ENCODE measurements around the gene DMXL1.

DMXL1 gene

GRCh38 chr5:119290161-119290569, 219.3 kb downstream of the DMXL1 start:
- DNase-seq (ENCODE audit: low read depth in 2 of 2), result no peak

DNA sequence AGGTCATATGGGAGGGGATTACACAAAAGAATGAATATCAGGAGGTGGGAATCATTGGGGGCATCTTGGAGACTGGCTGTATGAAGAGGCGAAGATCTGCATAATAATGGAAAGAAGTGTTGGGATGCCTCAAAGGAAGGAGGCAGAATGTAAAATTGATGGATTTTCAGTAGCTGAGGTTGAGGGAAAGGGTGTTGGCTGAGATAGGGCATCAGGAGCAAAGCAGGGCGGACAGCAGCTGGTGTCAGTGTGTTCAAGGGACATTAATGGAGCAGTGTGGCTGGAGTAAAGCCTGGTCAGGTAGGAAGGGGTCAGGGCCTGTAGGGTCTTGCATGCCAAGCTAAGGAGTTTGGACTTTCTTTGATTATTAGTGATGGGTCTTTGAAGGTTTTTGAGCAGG, 219.7 kb downstream of the DMXL1 start:
- DNase-seq (ENCODE audit: low read depth in 2 of 2), result no peak

DNA sequence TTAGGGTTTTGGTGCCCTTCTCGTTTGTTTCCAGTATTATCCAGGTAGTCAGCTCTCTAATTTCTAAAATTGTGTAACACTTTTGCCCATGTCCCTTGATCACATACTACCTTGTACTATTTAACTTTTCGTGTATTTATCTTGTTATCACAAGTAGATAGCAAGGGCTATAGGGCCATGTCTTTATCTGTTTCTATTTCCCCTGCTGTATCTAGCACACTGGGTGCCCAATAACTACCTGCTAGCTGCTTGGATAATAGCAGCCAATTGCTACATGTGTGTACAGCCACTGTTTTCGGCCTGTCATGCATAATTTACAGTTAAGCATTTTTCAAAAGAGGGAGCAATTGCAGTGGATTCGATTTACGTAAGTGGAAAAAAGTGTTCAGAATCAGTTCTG, 220.2 kb downstream of the DMXL1 start:
- DNase-seq (ENCODE audit: low read depth in 2 of 2), result no peak

DNA sequence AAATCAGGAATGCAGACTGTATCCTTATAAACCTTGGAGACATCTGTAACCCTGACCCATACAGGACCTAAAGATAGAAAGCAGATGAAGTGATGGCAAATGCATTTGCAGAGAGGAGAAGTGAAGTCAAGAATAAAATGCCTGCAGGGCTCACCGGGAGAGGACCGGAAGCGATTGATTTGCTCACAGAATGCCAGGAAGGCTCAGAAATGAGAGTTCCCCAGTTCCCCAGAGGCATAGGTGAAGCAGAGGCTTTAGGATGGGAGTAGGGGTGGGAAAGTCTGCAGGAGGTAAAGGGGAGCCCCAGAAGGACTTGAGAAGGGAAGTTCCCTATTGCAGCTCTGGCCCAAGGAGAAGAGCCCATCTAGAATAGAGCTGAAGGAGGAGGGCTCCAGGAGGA, 221.0 kb downstream of the DMXL1 start:
- DNase-seq (ENCODE audit: low read depth in 2 of 2), result no peak

DNA sequence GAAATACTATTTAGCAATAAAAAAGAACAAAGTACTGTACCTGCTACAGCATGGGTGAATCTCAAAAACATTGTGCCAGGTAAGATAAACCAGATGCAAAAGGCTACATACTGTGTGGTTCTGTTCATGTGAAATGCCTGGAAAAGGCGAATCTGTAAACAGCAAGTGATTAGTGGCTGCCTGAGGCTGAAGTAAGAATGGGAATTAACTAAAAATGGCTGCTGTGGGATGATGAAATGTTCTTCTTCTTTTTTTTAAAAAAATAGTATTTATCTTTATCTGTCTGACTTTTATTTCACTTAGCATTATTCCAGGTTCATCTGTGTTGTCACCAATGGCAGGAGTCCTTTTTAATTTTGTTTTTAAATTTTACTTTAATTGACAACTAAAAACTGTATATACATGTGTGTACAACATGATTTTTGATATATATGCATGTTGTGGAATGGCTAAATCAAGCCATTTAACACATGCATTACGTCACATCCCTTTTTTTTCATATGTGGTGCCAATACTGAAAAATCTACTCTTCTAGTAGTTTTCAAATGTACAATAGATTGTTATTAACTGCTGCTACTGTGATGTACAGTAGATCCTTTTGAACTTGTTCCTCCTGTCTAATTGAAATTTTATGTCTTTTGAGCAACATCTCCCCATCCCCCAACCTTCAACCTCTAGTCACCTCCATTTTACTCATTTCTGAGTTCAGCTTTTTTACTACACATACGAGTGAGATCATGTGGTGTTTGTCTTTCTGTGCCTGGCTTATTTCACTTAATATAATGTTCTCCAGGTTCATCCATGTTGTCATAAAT, 222.0 kb downstream of the DMXL1 start:
- no peak for DNase-seq (ENCODE audit: low read depth in 2 of 2)

GRCh38 chr5:119293516-119293829, 222.6 kb downstream of the DMXL1 start:
- DNase-seq (ENCODE audit: low read depth in 2 of 2), result no peak
